H1 (cell line): ENCODE data around the gene KLK6. TPM values are rescaled to one million over a fixed set of nuclear protein-coding genes. Genes with fewer than 3 reads are reported as not detected.

ENCODE experiments used
- CTCF ChIA-PET: fragments of 300-600 bp; sonication (Branson Sonifier 250); formaldehyde crosslinking; loops from one replicate; lab custom pipeline; 2021; ENCODE audit not compliant: partially characterized antibody; lab: Charles Lee
- POLR2A ChIA-PET: fragments of 300-600 bp; sonication (Branson Sonifier 250); formaldehyde crosslinking; loops from one replicate; lab custom pipeline; 2021; ENCODE audit warnings: inconsistent platforms; ENCODE audit not compliant: partially characterized antibody; lab: Charles Lee
- DNase-seq, 2 experiments: peaks; one replicate each; pipeline versions ENCODE4 v3.0.0 to v3.0.0-alpha.2; 2010 to 2022; ENCODE audit warnings: low spot score in 2 of 2, low read depth in 1 of 2, mixed read lengths in 1 of 2
- FAIRE-seq: peaks from 2 replicates; lab custom pipeline; 2011; peaks lifted over from hg19 to GRCh38; lab: Jason Lieb, UNC
- H2AFZ ChIP-seq: 2 replicates; pipeline ENCODE4 v1.8.1; 2012; ENCODE audit warnings: low read length, inconsistent platforms
- H2AK5ac ChIP-seq: 2 replicates; pipeline ENCODE4 v1.6.1; 2013; ENCODE audit warnings: low read depth, low read length
- H2BK120ac ChIP-seq: replicated peaks from 2 replicates; pipeline ENCODE3; 2013; ENCODE audit warnings: low read depth, low read length, inconsistent platforms
- H2BK12ac ChIP-seq: 2 replicates; pipeline ENCODE4 v1.6.1; 2013; ENCODE audit warnings: low read depth, low read length
- H2BK15ac ChIP-seq: 2 replicates; pipeline ENCODE4 v1.6.1; 2013; ENCODE audit warnings: low read length
- H2BK20ac ChIP-seq: 2 replicates; pipeline ENCODE4 v1.6.1; 2013; ENCODE audit warnings: low read length
- H2BK5ac ChIP-seq: 2 replicates; pipeline ENCODE4 v1.6.1; 2013; ENCODE audit warnings: low read depth, low read length
- H3K14ac ChIP-seq: 2 replicates; pipeline ENCODE4 v1.6.1; 2013; ENCODE audit warnings: inconsistent platforms; ENCODE audit not compliant: insufficient read length
- H3K18ac ChIP-seq: 2 replicates; pipeline ENCODE4 v1.6.1; 2013; ENCODE audit warnings: low read length; ENCODE audit errors: extremely low read depth
- H3K23ac ChIP-seq: 2 replicates; pipeline ENCODE4 v1.6.1; 2013; ENCODE audit warnings: inconsistent platforms; ENCODE audit not compliant: insufficient read length
- H3K23me2 ChIP-seq: 2 replicates; pipeline ENCODE4 v1.6.1; 2013; ENCODE audit warnings: low read depth, low read length
- H3K27ac ChIP-seq: 2 replicates; pipeline ENCODE4 v1.6.1; 2011; ENCODE audit warnings: low read depth, low read length, inconsistent platforms
- H3K27me3 ChIP-seq, 4 experiments: replicated peaks in 1 of 4; 1 replicate in 1 of 4; 2 replicates in 3 of 4; pipeline versions ENCODE4 v1.6.1 to v1.8.1; 2011 to 2013; ENCODE audit warnings: low read length in 3 of 4, mild to moderate bottlenecking in 3 of 4, inconsistent platforms in 2 of 4, mixed read lengths in 2 of 4, moderate library complexity in 1 of 4; ENCODE audit not compliant: control insufficient read depth in 3 of 4, insufficient read depth in 3 of 4; ENCODE audit errors: extremely low read depth in 1 of 4
- H3K36me3 ChIP-seq, 4 experiments: 2 replicates each; pipeline versions ENCODE4 v1.6.1 to v1.8.1; 2011 to 2013; ENCODE audit warnings: mild to moderate bottlenecking in 4 of 4, low read length in 3 of 4, moderate library complexity in 2 of 4, control low read depth in 1 of 4, inconsistent platforms in 1 of 4; ENCODE audit not compliant: insufficient read depth in 4 of 4, control insufficient read depth in 2 of 4
- H3K4ac ChIP-seq: replicated peaks from 2 replicates; pipeline ENCODE3; 2013; ENCODE audit warnings: low read length, low read depth, mixed read lengths, inconsistent platforms; ENCODE audit not compliant: insufficient read length
- H3K4me1 ChIP-seq, 4 experiments: replicated peaks in 1 of 4; 1 replicate in 1 of 4; 2 replicates in 3 of 4; pipeline versions ENCODE4 v1.6.1 to v1.8.1; 2011 to 2013; ENCODE audit warnings: low read length in 3 of 4, inconsistent platforms in 2 of 4, mixed read lengths in 1 of 4; ENCODE audit not compliant: insufficient read depth in 4 of 4, control insufficient read depth in 3 of 4
- H3K4me2 ChIP-seq, 2 experiments: 2 replicates each; pipeline versions ENCODE4 v1.6.1 to v1.8.1; 2011 to 2013; ENCODE audit warnings: low read depth in 2 of 2, low read length in 2 of 2, control low read depth in 1 of 2, inconsistent platforms in 1 of 2, mild to moderate bottlenecking in 1 of 2; ENCODE audit not compliant: insufficient read depth in 1 of 2
- H3K4me3 ChIP-seq, 4 experiments: fragments of 200-600, 300-600 bp in 1 of 4; sonication (generic), shearing (Covaris generic), sonication (Bioruptor Twin) in 1 of 4; 2 replicates each; pipeline versions ENCODE4 v1.5.1 to v1.8.1; 2011 to 2016; ENCODE audit warnings: low read length in 4 of 4, low read depth in 3 of 4, control low read depth in 2 of 4, inconsistent platforms in 2 of 4, mild to moderate bottlenecking in 2 of 4, mixed read lengths in 1 of 4, moderate library complexity in 1 of 4; ENCODE audit not compliant: insufficient read depth in 2 of 4; ENCODE audit errors: extremely low read depth in 1 of 4
- H3K56ac ChIP-seq: replicated peaks from 2 replicates; pipeline ENCODE3; 2013; ENCODE audit warnings: low read depth, mild to moderate bottlenecking, mixed read lengths, low read length, inconsistent platforms; ENCODE audit not compliant: insufficient read length
- H3K79me1 ChIP-seq: 2 replicates; pipeline ENCODE4 v1.6.1; 2013; ENCODE audit warnings: low read depth, low read length, control low read depth
- H3K79me2 ChIP-seq, 2 experiments: 2 replicates each; pipeline versions ENCODE4 v1.6.1 to v1.8.1; 2012 to 2013; ENCODE audit warnings: low read length in 2 of 2, mild to moderate bottlenecking in 2 of 2, inconsistent platforms in 1 of 2; ENCODE audit not compliant: insufficient read depth in 2 of 2, control insufficient read depth in 1 of 2
- H3K9ac ChIP-seq, 4 experiments: replicated peaks in 1 of 4; 1 replicate in 1 of 4; 2 replicates in 3 of 4; pipeline versions ENCODE4 v1.6.1 to v1.8.1; 2011 to 2013; ENCODE audit warnings: low read depth in 3 of 4, low read length in 3 of 4, control low read depth in 2 of 4, mild to moderate bottlenecking in 2 of 4, moderate library complexity in 2 of 4, inconsistent platforms in 1 of 4; ENCODE audit errors: extremely low read depth in 1 of 4
- H3K9me3 ChIP-seq, 2 experiments: 2 replicates each; pipeline versions ENCODE4 v1.6.1 to v1.8.1; 2012 to 2013; ENCODE audit warnings: mild to moderate bottlenecking in 2 of 2, moderate library complexity in 2 of 2, control low read depth in 1 of 2, inconsistent platforms in 1 of 2, low read depth in 1 of 2, low read length in 1 of 2, mixed read lengths in 1 of 2; ENCODE audit not compliant: insufficient read depth in 2 of 2
- H4K20me1 ChIP-seq, 2 experiments: replicated peaks in 1 of 2; 2 replicates each; pipeline versions ENCODE3 to v1.8.1; 2011 to 2013; ENCODE audit warnings: inconsistent platforms in 2 of 2, low read length in 2 of 2, mild to moderate bottlenecking in 1 of 2; ENCODE audit not compliant: insufficient read depth in 2 of 2, control insufficient read depth in 1 of 2
- H4K5ac ChIP-seq: 2 replicates; pipeline ENCODE4 v1.6.1; 2013; ENCODE audit warnings: low read length, low read depth, mixed read lengths, inconsistent platforms; ENCODE audit not compliant: insufficient read length
- H4K8ac ChIP-seq: 2 replicates; pipeline ENCODE4 v1.8.0; 2013; ENCODE audit warnings: mild to moderate bottlenecking, moderate library complexity, low read length, inconsistent platforms; ENCODE audit not compliant: insufficient read depth; ENCODE audit errors: extremely low read depth
- H4K91ac ChIP-seq: replicated peaks from 2 replicates; pipeline ENCODE3; 2013; ENCODE audit warnings: low read length, mixed read lengths, inconsistent platforms; ENCODE audit not compliant: insufficient read length
- CBX8 ChIP-seq: fragments of 300-800, 300-1000 bp; sonication (generic); IDR thresholded peaks from 2 replicates; pipeline ENCODE4 v1.7.1; 2016; ENCODE audit warnings: low read depth, low read length, borderline replicate concordance
- CHD1 ChIP-seq: IDR thresholded peaks from 2 replicates; pipeline ENCODE4 v1.6.1; 2012; ENCODE audit warnings: low read depth, low read length, improper control_type of control experiment
- GABPA ChIP-seq: IDR thresholded peaks from 2 replicates; pipeline ENCODE4 v1.6.1; 2011; ENCODE audit warnings: mild to moderate bottlenecking, low read length, moderate library complexity, borderline replicate concordance; ENCODE audit not compliant: insufficient read depth
- RAD21 ChIP-seq, 2 experiments: IDR thresholded peaks in 1 of 2; conservative IDR thresholded peaks in 1 of 2; 2 replicates each; pipeline ENCODE4 v1.6.1; 2011; ENCODE audit warnings: low read depth in 2 of 2, low read length in 2 of 2, improper control_type of control experiment in 1 of 2, inconsistent platforms in 1 of 2, mild to moderate bottlenecking in 1 of 2, moderate library complexity in 1 of 2
- SP2 ChIP-seq: IDR thresholded peaks from 2 replicates; pipeline ENCODE4 v1.6.1; 2012; ENCODE audit warnings: mild to moderate bottlenecking, low read length, inconsistent platforms
- WGBS, 2 experiments: shearing (Covaris generic) in 1 of 2; methylation state at CpG; one replicate each; pipeline versions ENCODE4 v1.1.6 to v1.1.7; 2013 to 2015; ENCODE audit warnings: low lambda C conversion rate in 2 of 2, mixed read lengths in 2 of 2, inconsistent platforms in 1 of 2, low coverage in 1 of 2, missing lambda C conversion rate in 1 of 2; ENCODE audit not compliant: insufficient replicate concordance in 2 of 2, insufficient coverage in 1 of 2, insufficient read length in 1 of 2; ENCODE audit errors: extremely low coverage in 1 of 2, missing lambda C conversion rate in 1 of 2; 5-methylcytosine and 5-hydroxymethylcytosine counted together
- polyA plus RNA-seq, 7 experiments: library from polyadenylated mRNA; depleted of rRNA in 3 of 7; stranded (reverse) in 5 of 7; unstranded in 2 of 7; fragments of >200 nt in 5 of 7; fragments of 200-250 nt in 2 of 7; gene quantifications; 1 replicate in 5 of 7; 2 replicates in 1 of 7; 4 replicates in 1 of 7; pipeline versions ENCODE4 v1.2.1 to v1.2.3, GENCODE V29; 2011 to 2013; ENCODE audit warnings: missing spikeins in 2 of 7, mixed read lengths in 2 of 7
- total RNA-seq: library from RNA; stranded (reverse); fragmentation: NEBNext Ultra II Directional; extraction: Animal tissue kit (Norgen Biotek cat#: 25700); gene quantifications from 2 replicates; pipeline ENCODE4 v1.2.1, GENCODE V29; 2021
- TF ChIP-seq, protein P1 (sequence below): IDR thresholded peaks from 2 replicates; pipeline ENCODE4 v1.6.1; 2011; ENCODE audit warnings: low read depth, mild to moderate bottlenecking, low read length; ENCODE audit not compliant: insufficient read depth
- TF ChIP-seq, protein P2 (sequence below), 3 experiments: IDR thresholded peaks; 1 replicate in 2 of 3; 2 replicates in 1 of 3; pipeline versions ENCODE4 v1.5.1 to v1.6.1; 2011; ENCODE audit warnings: low read length in 3 of 3, mild to moderate bottlenecking in 3 of 3, inconsistent platforms in 2 of 3, low read depth in 1 of 3, moderate library complexity in 1 of 3; ENCODE audit not compliant: insufficient read depth in 1 of 3; ENCODE audit errors: control extremely low read depth in 1 of 3

KLK6 gene
- total and polyA plus RNA-seq, 2 of the 8 experiments (the other 6 are each of a cell fraction or from before 2014, with no cell fraction given), result 0.69 to 3.2 TPM

DNA sequence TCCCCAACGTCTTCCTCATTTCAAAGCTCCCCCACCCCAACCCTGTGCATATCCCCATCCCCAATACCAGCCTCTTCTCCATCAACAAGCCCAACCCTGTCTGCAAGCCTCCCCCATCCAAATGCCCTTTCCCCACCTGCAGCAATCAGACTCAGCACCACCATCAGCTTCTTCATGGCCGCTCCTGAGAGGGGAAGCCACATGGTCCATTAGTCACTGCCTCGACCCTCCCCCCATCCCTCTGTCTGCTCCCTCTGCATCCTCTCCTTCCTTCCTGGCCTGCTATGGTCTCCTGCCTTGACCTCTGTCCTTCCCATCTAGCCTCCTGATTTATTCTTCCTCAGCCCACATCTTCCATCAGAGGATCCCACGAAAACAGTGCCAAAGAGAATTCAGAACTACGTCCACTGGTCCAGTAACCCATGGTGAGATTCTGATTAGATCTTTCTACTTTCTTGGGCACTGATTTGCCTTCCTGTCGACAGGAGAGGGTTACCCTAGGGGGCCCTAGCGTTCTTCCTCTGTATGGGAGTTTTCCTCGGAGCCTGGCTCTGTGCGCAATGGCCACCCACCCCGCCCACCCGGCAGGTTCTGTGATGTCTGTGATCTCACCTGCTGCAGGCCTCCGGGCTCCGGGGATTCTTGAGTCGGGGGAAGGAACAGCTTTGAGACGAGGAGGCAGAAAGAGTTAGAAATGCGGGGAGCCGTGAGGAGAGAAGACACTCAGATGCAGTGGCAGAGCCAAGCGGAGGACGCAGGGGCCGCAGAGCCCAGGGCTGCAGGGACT, 1.3 kb downstream of the KLK6 start:
- peak overlapping the region; percentile 71; the same call in 1 of the 2 replicates for H3K18ac ChIP-seq
- no peak overlapping the region for H3K27ac ChIP-seq
- CTCF ChIA-PET, result interaction anchor here (1.3 to 1.9 kb wide), 2 partner anchors 17 to 129 kb away, joined by 3 to 5 read pairs; no protein-coding TSS in a partner anchor
- WGBS, 2 experiments, result 85% methylated on average over 13 of the region's 20 CpGs; no CpG with 5 or more reads in 1 of the 2 experiments
- no peaks in the 10 kb centered on the region; a peak in 1 of 4 replicates for H3K9me3 ChIP-seq
- no peak overlapping the region for H3K14ac ChIP-seq
- H2BK5ac ChIP-seq, result no peak overlapping the region; the same call in 1 of the 2 replicates
- peaks cover 3% of the 10 kb centered on the region; the same call in 1 of the 2 replicates for H3K23me2 ChIP-seq
- no peak overlapping the region for H3K4me3 ChIP-seq
- FAIRE-seq (no peak), DNase-seq (no peak)
- no peaks in the 10 kb centered on the region for H4K20me1 ChIP-seq
- POLR2A ChIA-PET, result interaction anchor here (1.0 kb wide), 1 partner anchor 163 kb away, joined by 3 read pairs; no protein-coding TSS in a partner anchor
- no peak overlapping the region for H2AK5ac ChIP-seq
- H3K36me3 ChIP-seq, result no peaks in the 10 kb centered on the region
- H2BK15ac ChIP-seq, result no peak overlapping the region
- H3K56ac ChIP-seq, result no peak overlapping the region
- H3K4me1 ChIP-seq, result peaks cover 0 to 16% (median 6%) of the 10 kb centered on the region in 4 experiments; a peak in 5 of 7 replicates
- H3K79me2 ChIP-seq, result no peaks in the 10 kb centered on the region
- H3K23ac ChIP-seq, result no peak overlapping the region
- H2BK120ac ChIP-seq, result no peak overlapping the region
- no peak overlapping the region for H3K4ac ChIP-seq
- H4K91ac ChIP-seq, result no peak overlapping the region
- H3K79me1 ChIP-seq, result no peaks in the 10 kb centered on the region
- H4K5ac ChIP-seq, result no peak overlapping the region
- no peak overlapping the region for H2BK20ac ChIP-seq
- no peak overlapping the region for H4K8ac ChIP-seq
- H3K9ac ChIP-seq, result no peak overlapping the region
- H2AFZ ChIP-seq, result peak overlapping the region; percentile 94
- H2BK12ac ChIP-seq, result no peak overlapping the region
- no peak overlapping the region for H3K4me2 ChIP-seq
- no peaks in the 10 kb centered on the region; a peak in 1 of 7 replicates for H3K27me3 ChIP-seq
- TF ChIP-seq, protein P1, sequence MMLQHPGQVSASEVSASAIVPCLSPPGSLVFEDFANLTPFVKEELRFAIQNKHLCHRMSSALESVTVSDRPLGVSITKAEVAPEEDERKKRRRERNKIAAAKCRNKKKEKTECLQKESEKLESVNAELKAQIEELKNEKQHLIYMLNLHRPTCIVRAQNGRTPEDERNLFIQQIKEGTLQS, result no peak
- TF ChIP-seq, protein P2, sequence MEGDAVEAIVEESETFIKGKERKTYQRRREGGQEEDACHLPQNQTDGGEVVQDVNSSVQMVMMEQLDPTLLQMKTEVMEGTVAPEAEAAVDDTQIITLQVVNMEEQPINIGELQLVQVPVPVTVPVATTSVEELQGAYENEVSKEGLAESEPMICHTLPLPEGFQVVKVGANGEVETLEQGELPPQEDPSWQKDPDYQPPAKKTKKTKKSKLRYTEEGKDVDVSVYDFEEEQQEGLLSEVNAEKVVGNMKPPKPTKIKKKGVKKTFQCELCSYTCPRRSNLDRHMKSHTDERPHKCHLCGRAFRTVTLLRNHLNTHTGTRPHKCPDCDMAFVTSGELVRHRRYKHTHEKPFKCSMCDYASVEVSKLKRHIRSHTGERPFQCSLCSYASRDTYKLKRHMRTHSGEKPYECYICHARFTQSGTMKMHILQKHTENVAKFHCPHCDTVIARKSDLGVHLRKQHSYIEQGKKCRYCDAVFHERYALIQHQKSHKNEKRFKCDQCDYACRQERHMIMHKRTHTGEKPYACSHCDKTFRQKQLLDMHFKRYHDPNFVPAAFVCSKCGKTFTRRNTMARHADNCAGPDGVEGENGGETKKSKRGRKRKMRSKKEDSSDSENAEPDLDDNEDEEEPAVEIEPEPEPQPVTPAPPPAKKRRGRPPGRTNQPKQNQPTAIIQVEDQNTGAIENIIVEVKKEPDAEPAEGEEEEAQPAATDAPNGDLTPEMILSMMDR (IDR thresholded peaks at IDR 0.05; ENCODE audit: control extremely low read depth in 1 of 3, insufficient read depth in 1 of 3, low read depth in 1 of 3, low read length in 3 of 3), result peak in 2 of 3 experiments; percentile 14 to 19; a peak in 1 of 4 replicates
- TF ChIP-seq CHD1 (no peak), GABPA (no peak), CBX8 (no peak), RAD21 (IDR thresholded peaks at IDR 0.05 in 1 of 2, conservative IDR thresholded peaks at IDR 0.05 in 1 of 2; ENCODE audit: low read depth in 2 of 2, low read length in 2 of 2) (peak; percentile 29 to 31; a peak in 2 of 4 replicates), SP2 (no peak)
